Measurements from ENCODE around the gene APOE. TPM values are rescaled to one million over a fixed set of nuclear protein-coding genes. Genes with fewer than 3 reads are reported as not detected.

Gene APOE
- total and polyA plus RNA-seq, 7 experiments from 2014 or later, result 0.41 to 7.9 (median 4.0) TPM; not detected in 2

DNA sequence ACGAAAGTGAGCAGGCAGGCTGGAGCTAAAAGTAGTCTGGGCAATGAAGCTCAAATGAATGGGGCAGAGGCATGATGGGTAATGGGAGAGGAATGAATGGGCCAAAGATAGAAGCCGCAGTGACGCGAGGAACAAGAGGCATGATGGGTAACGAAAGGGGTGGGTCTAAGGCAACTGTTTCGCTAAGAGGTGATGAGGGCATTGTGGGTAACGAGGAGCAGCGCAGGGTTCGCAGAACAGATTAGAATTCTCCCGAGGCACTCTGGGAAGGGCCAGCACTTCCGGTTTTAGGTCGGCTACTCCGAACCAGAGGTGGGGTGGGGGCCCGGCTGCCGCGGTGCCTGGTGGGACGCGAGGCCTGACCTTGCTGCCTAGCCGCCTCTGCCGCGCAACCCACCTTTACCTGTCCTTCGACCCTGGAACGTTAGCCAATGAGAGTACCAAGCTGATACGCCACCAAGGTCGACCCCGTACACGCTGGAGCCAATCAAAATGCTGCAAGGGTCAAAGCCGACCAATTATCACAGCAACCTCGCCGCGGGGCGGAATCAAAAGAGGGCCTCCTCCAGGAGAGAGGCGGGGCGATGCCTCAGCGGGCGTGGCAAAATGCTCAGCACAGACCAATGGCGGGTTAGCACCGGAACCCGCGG, 15.1 kb upstream of the APOE start:
- Histone ChIP-seq H3K4me1 (ENCODE audit: control insufficient read depth in 2 of 2, insufficient read depth in 2 of 2, low read length in 2 of 2) (peaks cover 10 to 20% of the 10 kb centered on the region in 2 donors), H3K27ac (ENCODE audit: low read depth, low read length) (peak overlapping the region; percentile 84), H3K27me3 (ENCODE audit: control insufficient read depth in 2 of 2, insufficient read depth in 2 of 2, low read length in 2 of 2) (no peaks in the 10 kb centered on the region), H3K36me3 (ENCODE audit: control insufficient read depth in 2 of 3, insufficient read depth in 3 of 3, low read length in 3 of 3) (peaks cover 0 to 33% (median 8%) of the 10 kb centered on the region in 3 experiments), H3K4me3 (ENCODE audit: low read length) (peak overlapping the region; percentile 69), H3K9me3 (ENCODE audit: control insufficient read depth in 2 of 3, low read length in 3 of 3) (no peaks in the 10 kb centered on the region)
- H3K9me3 Mint-ChIP-seq, result peaks cover 0 to 5% (median 0%) of the 10 kb centered on the region in 11 donors
- no peaks in the 10 kb centered on the region for H3K27me3 Mint-ChIP-seq
- peaks cover 18 to 44% (median 35%) of the 10 kb centered on the region in 7 donors for H3K4me1 Mint-ChIP-seq
- POLR2A ChIA-PET, result interaction anchor here (0.6 to 1.8 kb wide), 4 partner anchors 64 to 1368 kb away, joined by 3 to 12 read pairs (median 7); partner anchors contain the start of genes CLPTM1 and PPP1R37
- H3K36me3 Mint-ChIP-seq, result peaks cover 0 to 19% (median 3%) of the 10 kb centered on the region in 5 donors
- intact Hi-C loops (cut with micrococcal nuclease), result loop anchor here (1.0 to 5.0 kb wide), 16 partner anchors 25 to 997 kb away; partner anchors contain the start of genes BLOC1S3 (in 2 of the 2), CLPTM1 (in 2 of the 2), TRAPPC6A (in 2 of the 2) and CLASRP (in 1 of the 2)
- CTCF ChIA-PET, result no interaction called here
- H3K4me3 Mint-ChIP-seq, result peak overlapping the region; percentile 83 to 93 (median 89)
- peak; percentile 86 for ATAC-seq
- DNase-seq, result peak; percentile 97 to 100 (median 100)
- peak overlapping the region; percentile 90 to 96 (median 94) for H3K27ac Mint-ChIP-seq

GRCh38 chr19:44891016-44891882, 14.3 kb upstream of the APOE start, which contains the start of gene TOMM40:
TOMM40 (plus strand) TSS chr19:44891254; CDS start chr19:44891416, 162 bp downstream.
- intact Hi-C loops (cut with micrococcal nuclease), result loop anchor here (2.0 to 5.0 kb wide), 7 partner anchors 46 to 996 kb away; partner anchors contain the start of genes BLOC1S3 (in 1 of the 2), CLASRP (in 1 of the 2), IRF2BP1 (in 1 of the 2) and PPP1R37 (in 1 of the 2)
- CTCF ChIA-PET, result no interaction called here
- Histone ChIP-seq H3K9me3 (ENCODE audit: control insufficient read depth in 2 of 3, low read length in 3 of 3) (no peaks in the 10 kb centered on the region), H3K36me3 (ENCODE audit: control insufficient read depth in 2 of 3, insufficient read depth in 3 of 3, low read length in 3 of 3) (peaks cover 0 to 40% (median 13%) of the 10 kb centered on the region in 3 experiments), H3K4me3 (ENCODE audit: low read length) (peak within 1 kb of the TSS; percentile 69), H3K27ac (ENCODE audit: low read depth, low read length) (peak within 1 kb of the TSS; percentile 84), H3K27me3 (ENCODE audit: control insufficient read depth in 2 of 2, insufficient read depth in 2 of 2, low read length in 2 of 2) (no peaks in the 10 kb centered on the region), H3K4me1 (ENCODE audit: control insufficient read depth in 2 of 2, insufficient read depth in 2 of 2, low read length in 2 of 2) (peaks cover 10 to 20% of the 10 kb centered on the region in 2 donors)
- Mint-ChIP-seq H3K4me3 (peak within 1 kb of the TSS; percentile 87 to 96 (median 90)), H3K27me3 (no peaks in the 10 kb centered on the region), H3K27ac (peak within 1 kb of the TSS; percentile 90 to 96 (median 94)), H3K4me1 (peaks cover 18 to 44% (median 35%) of the 10 kb centered on the region in 7 donors), H3K9me3 (peaks cover 0 to 5% (median 0%) of the 10 kb centered on the region in 11 donors), H3K36me3 (peaks cover 0 to 24% (median 5%) of the 10 kb centered on the region in 5 donors)
- POLR2A ChIA-PET, result interaction anchor here (1.8 kb wide), 2 partner anchors 64 to 201 kb away, joined by 9 to 12 read pairs; partner anchors contain the start of genes CLPTM1 and PPP1R37
- DNase-seq, result peak in 3 of 9 donors; percentile 29 to 98 (median 92)
- ATAC-seq, result no peak

DNA sequence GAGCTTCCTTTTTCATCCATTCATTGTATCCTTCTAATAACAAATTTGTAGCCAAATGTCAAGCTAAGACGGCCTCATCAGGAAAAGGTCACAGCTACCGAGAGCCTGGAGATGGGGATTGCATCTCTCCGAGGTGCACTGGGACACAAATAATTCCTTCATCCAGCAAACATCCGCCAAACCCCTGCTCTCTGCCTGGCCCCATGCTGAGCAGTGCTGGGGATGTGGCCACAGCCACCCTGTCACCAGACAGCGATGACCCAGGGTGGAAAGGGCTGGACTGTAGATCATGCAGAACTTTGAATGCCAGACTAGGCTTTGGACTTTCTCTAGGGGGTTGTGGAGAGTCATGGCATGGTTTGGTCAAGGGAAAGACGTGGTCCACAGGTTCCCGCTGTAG, 12.7 kb upstream of the APOE start:
- Histone ChIP-seq H3K36me3 (ENCODE audit: control insufficient read depth in 2 of 3, insufficient read depth in 3 of 3, low read length in 3 of 3) (peaks cover 0 to 57% (median 18%) of the 10 kb centered on the region in 3 experiments), H3K4me3 (ENCODE audit: low read length) (no peak overlapping the region), H3K27me3 (ENCODE audit: control insufficient read depth in 2 of 2, insufficient read depth in 2 of 2, low read length in 2 of 2) (no peaks in the 10 kb centered on the region), H3K9me3 (ENCODE audit: control insufficient read depth in 2 of 3, low read length in 3 of 3) (no peaks in the 10 kb centered on the region), H3K27ac (ENCODE audit: low read depth, low read length) (no peak overlapping the region), H3K4me1 (ENCODE audit: control insufficient read depth in 2 of 2, insufficient read depth in 2 of 2, low read length in 2 of 2) (peaks cover 10 to 20% of the 10 kb centered on the region in 2 donors)
- intact Hi-C loops (cut with micrococcal nuclease), result loop anchor here in 1 of 2 donors (5.0 kb wide), 2 partner anchors 201 to 994 kb away; partner anchors contain the start of gene IRF2BP1
- H3K9me3 Mint-ChIP-seq, result peaks cover 0 to 5% (median 0%) of the 10 kb centered on the region in 11 donors
- CTCF ChIA-PET, result no interaction called here
- DNase-seq, result no peak
- peak overlapping the region; percentile 72 to 96 (median 88) for H3K4me3 Mint-ChIP-seq
- POLR2A ChIA-PET, result no interaction called here
- peaks cover 18 to 44% (median 32%) of the 10 kb centered on the region in 7 donors for H3K4me1 Mint-ChIP-seq
- H3K27me3 Mint-ChIP-seq, result no peaks in the 10 kb centered on the region
- peak overlapping the region in 7 of 9 donors; percentile 40 to 90 (median 81) for H3K27ac Mint-ChIP-seq
- H3K36me3 Mint-ChIP-seq, result peaks cover 0 to 25% (median 5%) of the 10 kb centered on the region in 5 donors
- no peak for ATAC-seq

GRCh38 chr19:44893332-44894051, 12.1 kb upstream of the APOE start:
- peaks cover 0 to 5% (median 0%) of the 10 kb centered on the region in 11 donors for H3K9me3 Mint-ChIP-seq
- peaks cover 0 to 28% (median 5%) of the 10 kb centered on the region in 5 donors for H3K36me3 Mint-ChIP-seq
- Histone ChIP-seq H3K27me3 (ENCODE audit: control insufficient read depth in 2 of 2, insufficient read depth in 2 of 2, low read length in 2 of 2) (no peaks in the 10 kb centered on the region), H3K9me3 (ENCODE audit: control insufficient read depth in 2 of 3, low read length in 3 of 3) (no peaks in the 10 kb centered on the region), H3K4me1 (ENCODE audit: control insufficient read depth in 2 of 2, insufficient read depth in 2 of 2, low read length in 2 of 2) (peaks cover 10 to 20% of the 10 kb centered on the region in 2 donors), H3K36me3 (ENCODE audit: control insufficient read depth in 2 of 3, insufficient read depth in 3 of 3, low read length in 3 of 3) (peaks cover 0 to 60% (median 18%) of the 10 kb centered on the region in 3 experiments), H3K27ac (ENCODE audit: low read depth, low read length) (no peak overlapping the region), H3K4me3 (ENCODE audit: low read length) (no peak overlapping the region)
- POLR2A ChIA-PET, result no interaction called here
- H3K4me1 Mint-ChIP-seq, result peaks cover 18 to 44% (median 32%) of the 10 kb centered on the region in 7 donors
- H3K27me3 Mint-ChIP-seq, result no peaks in the 10 kb centered on the region
- DNase-seq (no peak), ATAC-seq (no peak)
- intact Hi-C loops (cut with micrococcal nuclease), result loop anchor here in 1 of 2 donors (5.0 kb wide), 2 partner anchors 201 to 994 kb away; partner anchors contain the start of gene IRF2BP1
- peak overlapping the region; percentile 41 to 96 (median 88) for H3K4me3 Mint-ChIP-seq
- CTCF ChIA-PET, result no interaction called here
- H3K27ac Mint-ChIP-seq, result peak overlapping the region in 3 of 9 donors; percentile 33 to 40 (median 36)

- peaks cover 0 to 4% (median 0%) of the 10 kb centered on the region in 11 donors for H3K9me3 Mint-ChIP-seq
- intact Hi-C loops (cut with micrococcal nuclease), result loop anchor here in 1 of 2 donors (5.0 kb wide), 2 partner anchors 202 to 993 kb away; partner anchors contain the start of gene IRF2BP1
- no peak for ATAC-seq
These were observed 11.6 kb upstream of the APOE start for GRCh38 chr19:44894052-44894400.

More at GRCh38 chr19:44894052-44894400, 11.6 kb upstream of the APOE start:
- no peaks in the 10 kb centered on the region for H3K9me3 ChIP-seq (ENCODE audit: control insufficient read depth in 2 of 3, low read length in 3 of 3)
- no peak overlapping the region for H3K27ac ChIP-seq (ENCODE audit: low read depth, low read length)
- peaks cover 10 to 20% of the 10 kb centered on the region in 2 donors for H3K4me1 ChIP-seq (ENCODE audit: control insufficient read depth in 2 of 2, insufficient read depth in 2 of 2, low read length in 2 of 2)
- no peak for DNase-seq
- H3K36me3 ChIP-seq (ENCODE audit: control insufficient read depth in 2 of 3, insufficient read depth in 3 of 3, low read length in 3 of 3), result peaks cover 0 to 60% (median 18%) of the 10 kb centered on the region in 3 experiments
- Mint-ChIP-seq H3K4me3 (no peak overlapping the region), H3K27me3 (no peaks in the 10 kb centered on the region), H3K27ac (peak overlapping the region in 1 of 9 donors; percentile 36), H3K4me1 (peaks cover 16 to 42% (median 30%) of the 10 kb centered on the region in 7 donors), H3K36me3 (peaks cover 0 to 28% (median 5%) of the 10 kb centered on the region in 5 donors)
- H3K27me3 ChIP-seq (ENCODE audit: control insufficient read depth in 2 of 2, insufficient read depth in 2 of 2, low read length in 2 of 2), result no peaks in the 10 kb centered on the region
- ChIA-PET POLR2A (no interaction called here), CTCF (no interaction called here)
- no peak overlapping the region for H3K4me3 ChIP-seq (ENCODE audit: low read length)

All from naive thymus-derived CD4-positive, alpha-beta T cell (primary cell).